Thymus (tissue), 14 donors: Measurements from ENCODE around the gene UTP20. TPM values are rescaled to one million over a fixed set of nuclear protein-coding genes. Genes with fewer than 3 reads are reported as not detected.

Experiments used
- DNase-seq, 9 donors: peaks; one replicate each; pipeline ENCODE4 v3.0.0-alpha.2; 2013; ENCODE audit warnings: low spot score in 9 of 9, low read depth in 6 of 9, missing footprints in 1 of 9
- H3K27ac ChIP-seq, 2 donors: one replicate each; pipeline ENCODE4 v1.5.1; 2013; ENCODE audit warnings: control low read depth in 1 of 2, low read depth in 1 of 2, low read length in 1 of 2, mild to moderate bottlenecking in 1 of 2, moderate library complexity in 1 of 2
- H3K27me3 ChIP-seq, 2 donors: one replicate each; pipeline ENCODE4 v1.5.1; 2013; ENCODE audit warnings: low read length in 1 of 2; ENCODE audit not compliant: control insufficient read depth in 2 of 2, insufficient read depth in 1 of 2
- H3K36me3 ChIP-seq, 2 donors: one replicate each; pipeline ENCODE4 v1.5.1; 2013; ENCODE audit warnings: low read length in 1 of 2, mild to moderate bottlenecking in 1 of 2, moderate library complexity in 1 of 2; ENCODE audit not compliant: control insufficient read depth in 2 of 2, insufficient read depth in 2 of 2
- H3K4me1 ChIP-seq, 2 donors: one replicate each; pipeline ENCODE4 v1.5.1; 2013; ENCODE audit warnings: low read length in 2 of 2; ENCODE audit not compliant: control insufficient read depth in 2 of 2, insufficient read depth in 2 of 2
- H3K4me3 ChIP-seq, 2 donors: one replicate each; pipeline ENCODE4 v1.5.1; 2013; ENCODE audit warnings: low read length in 2 of 2, control low read depth in 1 of 2, mild to moderate bottlenecking in 1 of 2
- H3K9me3 ChIP-seq, 2 donors: one replicate each; pipeline ENCODE4 v1.5.1; 2013; ENCODE audit warnings: low read length in 1 of 2, mild to moderate bottlenecking in 1 of 2; ENCODE audit not compliant: control insufficient read depth in 2 of 2, insufficient read depth in 1 of 2
- WGBS: extraction: QIAGEN DNeasy Blood & Tissue Kit; methylation state at CpG from one replicate; pipeline ENCODE4 v1.1.7; 2013; 5-methylcytosine and 5-hydroxymethylcytosine counted together
- long read RNA-seq, 10 donors: transcript quantifications; one replicate each; lab custom pipeline, GENCODE V29; 2026
- polyA plus RNA-seq: library from polyadenylated mRNA; stranded (reverse); fragments of 200-250 nt; gene quantifications from one replicate; pipeline ENCODE4 v1.2.3, GENCODE V29; 2013
- total RNA-seq: library from RNA; stranded (reverse); fragments of 120-200 nt; gene quantifications from one replicate; pipeline ENCODE4 v1.2.4, GENCODE V29; 2013
- donor health status: healthy.

Gene UTP20
- 9.3 TPM for total RNA-seq
- polyA plus RNA-seq: 2.5 TPM
- long read RNA-seq, donor 1: 0 reads
- long read RNA-seq, donor 2: 0 reads
- long read RNA-seq, donor 3, partial matches to known transcripts: 15 of 15 reads
- long read RNA-seq, donor 3, other reads (novel, unspliced or antisense): 0 of 15 reads
- long read RNA-seq, donor 4, partial matches to known transcripts: 14 of 41 reads
- long read RNA-seq, donor 4, other reads (novel, unspliced or antisense): 27 of 41 reads
- long read RNA-seq, donor 5, partial matches to known transcripts: 87 of 100 reads
- long read RNA-seq, donor 5, other reads (novel, unspliced or antisense): 13 of 100 reads
- long read RNA-seq, donor 6, partial matches to known transcripts: 14 of 14 reads
- long read RNA-seq, donor 6, other reads (novel, unspliced or antisense): 0 of 14 reads
- long read RNA-seq, donor 7, partial matches to known transcripts: 23 of 67 reads
- long read RNA-seq, donor 7, other reads (novel, unspliced or antisense): 44 of 67 reads
- long read RNA-seq, donor 8, partial matches to known transcripts: 0 of 21 reads
- long read RNA-seq, donor 8, other reads (novel, unspliced or antisense): 21 of 21 reads
- long read RNA-seq, donor 9, partial matches to known transcripts: 17 of 41 reads
- long read RNA-seq, donor 9, other reads (novel, unspliced or antisense): 24 of 41 reads
- long read RNA-seq, donor 10, full-length matches to known transcripts: 1 of 1 reads
- long read RNA-seq, donor 10, partial matches to known transcripts: 0 of 1 reads
- long read RNA-seq, donor 10, other reads (novel, unspliced or antisense): 0 of 1 reads

DNA sequence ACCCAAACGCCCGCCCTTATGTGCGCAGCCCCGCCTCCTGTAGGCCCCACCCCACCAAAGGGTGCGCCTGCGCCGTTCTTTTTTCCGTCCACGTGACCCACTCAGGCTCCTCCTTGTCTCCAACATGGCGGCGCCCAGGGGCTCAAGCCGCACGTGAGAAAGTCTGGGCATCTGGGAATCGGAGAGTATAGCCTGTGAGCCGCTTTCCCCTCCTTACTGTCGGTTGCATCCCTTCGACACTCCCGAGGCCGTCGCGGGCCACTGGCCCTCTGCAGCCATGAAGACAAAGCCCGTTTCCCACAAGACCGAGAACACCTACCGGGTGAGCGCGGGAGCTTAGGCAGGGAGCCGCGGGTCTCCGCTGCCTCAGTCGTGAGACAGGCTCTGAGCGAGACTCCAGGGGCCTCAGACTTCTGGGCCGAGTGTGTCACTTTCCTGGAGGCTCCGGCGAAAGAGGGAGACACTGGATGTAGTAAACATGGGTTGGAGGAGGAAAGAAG is at the start of gene UTP20:
TSS of gene UTP20 (plus strand) at position 100 of the 500 bp plus-strand sequence. CDS start at position 278, 178 bp downstream.
- Histone ChIP-seq H3K36me3 (no peaks in the 10 kb centered on the region), H3K4me1 (no peaks in the 10 kb centered on the region), H3K27me3 (peaks cover 0 to 15% of the 10 kb centered on the region in 2 donors), H3K27ac (no peak within 1 kb of the TSS), H3K9me3 (no peaks in the 10 kb centered on the region), H3K4me3 (peak within 1 kb of the TSS; percentile 58 to 93)
- DNase-seq: peak; percentile 78 to 94 (median 83)
- under 1% methylated on average over 34 of the region's 34 CpGs for WGBS

GRCh38 chr12:101230547-101230946 is 49.4 kb upstream of the UTP20 start:
- H3K9me3 ChIP-seq: no peaks in the 10 kb centered on the region
- WGBS: 77% methylated on average over 5 of the region's 5 CpGs
- DNase-seq: no peak
- no peak overlapping the region for H3K4me3 ChIP-seq
- H3K36me3 ChIP-seq: no peaks in the 10 kb centered on the region
- no peak overlapping the region for H3K27ac ChIP-seq
- H3K4me1 ChIP-seq: no peaks in the 10 kb centered on the region
- no peaks in the 10 kb centered on the region for H3K27me3 ChIP-seq

DNA sequence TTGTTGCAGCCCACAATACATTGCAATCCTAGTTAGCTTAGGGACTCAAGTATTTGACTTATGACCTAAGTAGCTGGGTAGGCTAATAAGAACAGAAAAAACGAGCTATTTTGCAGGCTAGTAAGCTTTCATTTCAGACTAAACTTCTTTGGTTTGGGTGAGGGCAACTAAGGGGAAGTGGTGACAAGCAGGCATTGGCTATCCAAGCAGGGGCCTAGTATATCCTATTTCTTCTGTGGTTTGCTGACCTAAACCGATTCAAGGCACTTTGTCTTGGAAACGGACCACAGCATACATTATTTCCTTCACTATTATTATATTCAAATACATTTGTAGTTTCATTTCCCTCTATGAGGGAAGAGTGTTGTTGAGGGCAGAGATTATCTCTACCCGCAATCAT is 48.3 kb upstream of the UTP20 start:
- Histone ChIP-seq H3K27ac (no peak overlapping the region), H3K4me1 (no peaks in the 10 kb centered on the region), H3K9me3 (no peaks in the 10 kb centered on the region), H3K4me3 (no peak overlapping the region), H3K36me3 (no peaks in the 10 kb centered on the region), H3K27me3 (no peaks in the 10 kb centered on the region)
- WGBS: 59% methylated on average over 4 of the region's 4 CpGs
- no peak for DNase-seq

DNA sequence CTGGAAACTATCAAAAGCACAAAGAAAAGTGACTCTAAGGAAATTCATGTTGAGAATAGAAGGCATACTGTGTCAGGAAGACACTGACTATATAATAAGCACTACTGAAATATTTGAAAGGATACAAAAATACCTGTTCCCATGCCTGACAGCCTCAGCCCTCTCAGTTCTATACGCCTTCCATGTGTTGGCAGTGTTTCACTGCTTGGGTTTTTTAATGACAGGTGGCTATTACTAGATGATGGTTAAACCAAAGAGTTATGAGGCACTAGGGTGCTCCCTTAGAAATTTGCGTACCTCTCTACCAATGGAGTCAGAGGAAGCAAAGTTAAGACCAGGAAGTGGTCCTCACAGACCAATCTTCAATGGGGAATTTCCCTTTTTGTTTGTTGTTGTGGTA is 44.2 kb upstream of the UTP20 start:
- DNase-seq: no peak
- WGBS: 91% methylated on average over 2 of the region's 2 CpGs
- no peaks in the 10 kb centered on the region for H3K27me3 ChIP-seq
- H3K27ac ChIP-seq: no peak overlapping the region
- H3K9me3 ChIP-seq: peaks cover 0 to 12% of the 10 kb centered on the region in 2 donors
- H3K4me1 ChIP-seq: no peaks in the 10 kb centered on the region
- H3K4me3 ChIP-seq: no peak overlapping the region
- no peaks in the 10 kb centered on the region for H3K36me3 ChIP-seq

DNA sequence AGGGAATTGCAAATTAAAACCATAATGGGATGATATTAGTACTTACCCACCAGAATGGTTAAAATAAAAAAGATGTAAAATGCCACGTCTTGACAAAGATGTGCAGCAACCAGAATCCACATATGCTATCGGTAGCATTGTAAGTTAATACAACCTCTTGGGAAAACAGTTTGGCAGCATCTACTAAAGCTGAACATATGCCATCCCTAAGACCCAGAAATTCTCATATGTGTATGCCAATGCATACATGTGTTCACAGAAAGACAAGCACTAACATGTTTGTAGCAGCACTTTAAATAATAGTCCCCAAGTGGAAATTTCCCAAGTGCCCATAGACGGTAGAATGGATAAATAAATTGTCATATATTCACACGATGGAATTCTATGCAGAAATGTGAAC is 41.6 kb upstream of the UTP20 start:
- H3K4me3 ChIP-seq: no peak overlapping the region
- H3K27me3 ChIP-seq: no peaks in the 10 kb centered on the region
- H3K27ac ChIP-seq: no peak overlapping the region
- no peaks in the 10 kb centered on the region for H3K36me3 ChIP-seq
- no peak for DNase-seq
- H3K4me1 ChIP-seq: no peaks in the 10 kb centered on the region
- peaks cover 0 to 12% of the 10 kb centered on the region in 2 donors for H3K9me3 ChIP-seq
- 93% methylated on average over 4 of the region's 4 CpGs for WGBS

DNA sequence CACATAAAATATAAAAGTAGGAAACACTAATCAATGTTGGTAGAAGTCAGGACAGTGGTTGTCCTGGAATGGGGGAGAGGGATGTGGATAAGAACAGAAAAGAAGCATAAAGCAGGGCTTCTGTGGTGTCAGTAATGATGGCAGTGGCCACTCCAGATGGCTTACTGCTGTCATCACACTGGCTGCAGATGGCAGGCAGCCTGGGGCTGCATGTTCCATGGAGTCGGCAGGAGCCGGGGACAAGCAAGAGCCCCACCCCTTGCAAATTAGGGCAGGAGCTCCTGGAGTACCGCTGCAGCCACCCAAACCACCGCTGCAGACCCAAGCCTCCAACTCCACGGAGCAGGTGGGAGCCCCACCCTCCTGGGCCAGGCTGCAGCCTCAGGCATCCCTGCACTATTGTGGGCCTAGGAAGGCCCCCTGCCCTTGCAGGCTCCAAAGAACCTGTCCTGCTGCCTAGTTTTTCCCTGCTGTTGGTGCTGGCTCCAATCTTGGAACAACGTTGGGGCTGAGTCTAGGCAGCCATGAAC is 41.0 kb upstream of the UTP20 start:
- Histone ChIP-seq H3K36me3 (no peaks in the 10 kb centered on the region), H3K4me3 (no peak overlapping the region), H3K27ac (no peak overlapping the region), H3K9me3 (peaks cover 0 to 12% of the 10 kb centered on the region in 2 donors), H3K27me3 (no peaks in the 10 kb centered on the region), H3K4me1 (no peaks in the 10 kb centered on the region)
- DNase-seq: no peak
- WGBS: 93% methylated on average over 6 of the region's 6 CpGs

DNA sequence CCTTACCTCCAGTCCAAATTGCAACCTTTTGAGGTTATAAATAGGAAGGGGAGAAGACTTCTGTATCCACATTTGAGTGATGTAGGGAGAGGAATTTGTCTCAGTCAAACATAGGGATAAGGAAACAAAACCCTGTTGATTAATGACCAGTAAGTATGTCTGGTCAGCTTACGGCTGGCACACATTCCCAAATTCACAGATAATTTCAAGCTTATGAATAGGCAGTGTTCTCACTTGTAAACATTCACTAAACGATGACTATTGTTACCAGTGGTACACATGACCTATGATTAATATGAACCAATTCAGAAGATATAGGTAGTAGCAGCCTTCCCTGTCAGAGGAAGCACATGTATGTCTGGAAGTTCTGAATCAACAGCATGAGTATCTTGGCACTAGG is 36.8 kb upstream of the UTP20 start:
- Histone ChIP-seq H3K9me3 (peaks cover 0 to 12% of the 10 kb centered on the region in 2 donors), H3K27me3 (no peaks in the 10 kb centered on the region), H3K4me3 (no peak overlapping the region), H3K27ac (no peak overlapping the region), H3K4me1 (no peaks in the 10 kb centered on the region), H3K36me3 (no peaks in the 10 kb centered on the region)
- no peak for DNase-seq
- 93% methylated on average over 2 of the region's 2 CpGs for WGBS

- H3K4me3 ChIP-seq: no peak overlapping the region
- H3K9me3 ChIP-seq: peaks cover 0 to 12% of the 10 kb centered on the region in 2 donors
- DNase-seq: no peak
- H3K36me3 ChIP-seq: no peaks in the 10 kb centered on the region
- no peaks in the 10 kb centered on the region for H3K27me3 ChIP-seq
- no peak overlapping the region for H3K27ac ChIP-seq
- no peaks in the 10 kb centered on the region for H3K4me1 ChIP-seq
- 87% methylated on average over 2 of the region's 2 CpGs for WGBS
These were observed 36.3 kb upstream of the UTP20 start for GRCh38 chr12:101243616-101244015.

- Histone ChIP-seq H3K36me3 (no peaks in the 10 kb centered on the region), H3K4me1 (no peaks in the 10 kb centered on the region), H3K27me3 (no peaks in the 10 kb centered on the region), H3K9me3 (no peaks in the 10 kb centered on the region), H3K27ac (no peak overlapping the region), H3K4me3 (no peak overlapping the region)
- WGBS: 73% methylated on average over 4 of the region's 4 CpGs
- no peak for DNase-seq
These were observed 23.6 kb upstream of the UTP20 start for GRCh38 chr12:101256266-101256665.
